ENCODE results near the gene MMP24OS.
"Not testable (repeated sequence)": the region's sequence is repeated elsewhere in the genome, so short reads cannot be mapped to it uniquely, and the experiment has no call there.

MMP24OS gene

DNA sequence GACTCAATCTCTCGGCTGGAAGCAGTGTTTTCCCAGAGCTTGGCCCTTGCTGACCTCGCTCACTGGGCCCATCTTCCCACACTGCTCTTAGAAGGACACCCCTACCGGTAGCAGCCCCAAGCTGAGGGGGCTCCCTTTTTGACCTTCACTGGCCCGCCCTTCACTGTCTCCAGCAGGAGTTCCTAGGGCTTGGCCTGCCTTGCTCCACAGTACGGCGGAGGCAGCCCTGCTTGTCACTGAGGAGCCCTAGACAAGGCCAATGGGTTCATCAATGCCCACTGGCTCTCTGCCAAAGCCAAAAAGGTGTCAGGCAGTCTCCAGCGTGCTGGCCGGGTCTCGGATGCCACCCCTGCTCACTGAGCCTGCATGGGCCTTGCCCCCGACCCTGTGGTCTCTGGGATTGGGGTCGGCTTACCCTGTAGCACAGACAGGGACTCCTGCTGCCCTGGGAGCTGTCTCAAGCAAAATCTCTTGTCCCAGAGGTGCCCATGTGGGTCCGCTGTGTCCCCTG is 2.1 kb downstream of the MMP24OS start:
- DNase-seq (ENCODE audit: low read depth) = no peak

DNA sequence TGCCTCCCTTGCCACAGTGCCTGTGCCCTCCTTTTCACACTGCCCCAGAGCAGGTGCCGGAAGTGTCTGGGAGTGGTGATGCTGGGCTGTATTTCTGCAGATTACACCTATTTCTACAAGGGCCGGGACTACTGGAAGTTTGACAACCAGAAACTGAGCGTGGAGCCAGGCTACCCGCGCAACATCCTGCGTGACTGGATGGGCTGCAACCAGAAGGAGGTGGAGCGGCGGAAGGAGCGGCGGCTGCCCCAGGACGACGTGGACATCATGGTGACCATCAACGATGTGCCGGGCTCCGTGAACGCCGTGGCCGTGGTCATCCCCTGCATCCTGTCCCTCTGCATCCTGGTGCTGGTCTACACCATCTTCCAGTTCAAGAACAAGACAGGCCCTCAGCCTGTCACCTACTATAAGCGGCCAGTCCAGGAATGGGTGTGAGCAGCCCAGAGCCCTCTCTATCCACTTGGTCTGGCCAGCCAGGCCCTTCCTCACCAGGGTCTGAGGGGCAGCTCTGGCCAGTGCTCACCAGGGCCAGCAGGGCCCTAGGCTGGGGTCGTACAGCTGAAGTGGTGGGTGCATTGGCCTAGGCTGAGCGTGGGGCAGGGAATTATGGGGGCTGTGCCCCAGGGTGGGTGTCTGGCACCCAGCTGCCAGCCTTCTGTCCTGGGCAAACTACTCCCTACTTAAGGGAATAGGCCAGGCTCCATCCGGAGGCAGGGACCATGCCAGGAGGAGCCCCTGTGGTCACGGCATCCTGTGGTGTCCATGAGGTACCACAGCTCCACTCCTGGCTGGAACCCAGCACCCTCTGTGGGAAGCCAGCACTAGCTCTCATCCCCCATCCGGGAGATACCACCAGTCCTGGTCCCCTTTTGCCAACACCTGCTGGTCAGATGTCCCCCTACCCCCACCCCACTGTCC is 3.5 kb downstream of the MMP24OS start:
- DNase-seq (ENCODE audit: low read depth) = no peak

DNA sequence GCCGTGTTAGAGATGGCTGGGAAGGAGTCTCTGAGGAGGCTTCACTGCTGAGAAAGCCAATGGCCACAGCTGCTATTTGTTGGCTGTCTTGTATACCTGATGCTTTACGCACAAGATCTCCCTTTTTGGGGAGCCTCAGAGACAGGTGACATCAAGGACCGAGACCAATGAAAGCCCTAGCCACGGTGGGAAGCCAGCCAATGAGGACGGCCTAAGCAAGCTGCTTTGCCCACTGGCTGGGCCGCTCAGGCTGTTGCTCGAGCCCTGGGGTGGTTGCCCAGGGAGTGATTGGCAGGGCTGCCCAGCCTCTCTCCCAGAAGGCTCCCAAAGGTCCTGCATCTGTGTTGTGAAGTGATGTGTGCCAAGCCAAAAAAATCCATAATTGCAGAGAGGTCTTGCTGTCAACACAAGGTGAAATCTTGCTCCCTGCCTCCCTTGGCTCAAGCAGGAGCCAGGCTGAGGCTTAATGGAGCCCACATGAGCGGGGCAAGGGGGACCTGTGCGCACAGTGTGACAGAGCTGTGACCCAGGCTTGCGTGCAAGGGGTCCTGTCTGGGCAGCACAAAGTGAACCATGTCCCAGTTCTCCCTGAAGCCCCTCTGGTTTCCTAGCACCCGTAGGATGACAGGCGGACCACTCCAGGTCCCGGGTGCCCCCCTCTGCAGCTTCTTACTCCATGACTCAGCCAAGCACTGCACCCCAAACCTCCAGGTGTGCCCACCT is 4.3 kb downstream of the MMP24OS start:
- no peak for DNase-seq (ENCODE audit: low read depth)

DNA sequence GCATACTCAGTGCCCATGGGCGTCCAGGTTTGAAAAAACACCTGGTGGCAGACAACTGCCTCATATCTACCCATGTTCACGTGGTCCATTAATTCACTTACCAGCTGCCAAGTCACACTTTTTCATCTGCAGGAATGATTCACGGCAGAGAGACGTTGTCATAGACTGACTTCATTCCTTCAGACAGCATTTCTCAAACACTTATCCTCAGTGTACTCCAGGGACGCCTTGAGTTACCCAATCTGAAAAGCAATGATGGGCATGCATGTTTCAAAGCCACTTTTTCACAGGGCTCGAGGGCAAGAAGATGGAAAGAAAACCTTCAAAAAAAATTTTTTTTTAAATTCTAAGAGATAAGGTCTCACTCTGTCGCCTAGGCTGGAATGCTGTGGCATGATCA is 6.0 kb downstream of the MMP24OS start:
- no peak for DNase-seq (ENCODE audit: low read depth)

DNA sequence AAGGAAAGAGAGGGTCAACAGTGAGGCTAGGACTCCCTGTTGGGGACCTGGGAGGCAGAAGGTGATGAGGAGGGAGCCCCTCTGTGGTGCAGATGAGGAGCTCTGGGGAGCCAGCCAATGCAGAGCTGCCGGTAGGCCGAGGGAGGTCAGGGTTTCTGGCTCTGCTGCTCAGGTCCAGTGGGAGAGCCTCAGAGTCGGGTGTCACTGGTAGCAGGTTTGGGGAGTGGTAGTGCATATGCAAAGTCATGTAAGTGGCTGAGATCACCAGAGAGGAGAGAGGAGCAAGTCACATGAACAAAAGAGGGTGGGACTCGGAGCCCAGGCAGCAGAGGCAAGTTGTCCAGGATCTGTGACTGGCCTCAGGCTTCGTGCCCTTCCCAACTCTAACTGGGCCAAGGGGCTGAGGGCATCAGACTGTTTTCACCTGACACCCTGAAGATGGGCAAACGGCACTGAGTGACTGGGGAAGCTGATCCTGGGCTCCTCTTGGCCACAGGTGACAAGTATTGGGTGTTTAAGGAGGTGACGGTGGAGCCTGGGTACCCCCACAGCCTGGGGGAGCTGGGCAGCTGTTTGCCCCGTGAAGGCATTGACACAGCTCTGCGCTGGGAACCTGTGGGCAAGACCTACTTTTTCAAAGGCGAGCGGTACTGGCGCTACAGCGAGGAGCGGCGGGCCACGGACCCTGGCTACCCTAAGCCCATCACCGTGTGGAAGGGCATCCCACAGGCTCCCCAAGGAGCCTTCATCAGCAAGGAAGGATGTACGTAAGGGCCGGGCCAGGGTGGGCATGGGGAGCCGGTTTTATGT is 6.6 kb downstream of the MMP24OS start:
- DNase-seq (ENCODE audit: low read depth) = no peak

DNA sequence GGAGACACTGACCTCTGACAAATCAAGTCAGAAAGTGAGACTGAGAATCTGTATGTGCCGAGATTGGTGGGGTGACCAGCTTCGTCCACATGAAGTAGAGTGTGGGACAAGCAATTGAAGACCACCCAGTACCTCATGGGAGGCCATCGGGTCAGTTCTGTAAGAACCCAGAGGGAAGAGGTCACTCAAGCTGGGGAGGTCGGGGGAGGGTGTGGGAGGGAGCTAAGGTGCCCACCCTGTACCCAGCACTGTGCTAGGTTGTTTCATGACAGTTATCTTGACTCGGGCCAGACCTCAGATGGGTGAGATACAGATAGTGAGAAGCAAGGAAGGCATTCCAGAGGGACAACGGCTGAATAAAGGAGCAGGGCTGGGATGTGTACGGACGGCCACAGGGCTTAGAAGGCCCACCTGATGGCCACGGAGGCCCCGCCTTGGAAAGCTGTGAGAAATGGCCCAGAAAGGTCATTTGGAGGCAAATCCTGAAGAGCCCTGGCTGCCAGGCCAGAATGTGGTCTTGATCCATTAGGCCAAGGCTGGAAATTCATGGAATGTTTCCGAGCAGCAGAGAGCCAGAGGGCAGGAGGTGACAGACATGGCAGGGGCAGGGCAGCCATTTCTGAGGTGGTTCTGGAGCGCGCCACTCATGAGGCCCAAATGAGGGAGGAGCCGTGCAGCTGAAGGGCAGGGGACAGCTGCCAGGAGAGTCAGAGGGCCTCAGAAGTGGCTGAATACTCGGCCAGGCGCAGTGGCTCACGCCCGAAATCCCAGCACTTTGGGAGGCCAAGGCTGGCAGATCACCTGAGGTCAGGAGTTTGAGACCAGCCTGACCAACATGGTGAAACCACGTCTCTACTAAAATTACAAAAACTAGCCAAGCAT is 7.7 kb downstream of the MMP24OS start:
- no peak for DNase-seq (ENCODE audit: low read depth)

DNA sequence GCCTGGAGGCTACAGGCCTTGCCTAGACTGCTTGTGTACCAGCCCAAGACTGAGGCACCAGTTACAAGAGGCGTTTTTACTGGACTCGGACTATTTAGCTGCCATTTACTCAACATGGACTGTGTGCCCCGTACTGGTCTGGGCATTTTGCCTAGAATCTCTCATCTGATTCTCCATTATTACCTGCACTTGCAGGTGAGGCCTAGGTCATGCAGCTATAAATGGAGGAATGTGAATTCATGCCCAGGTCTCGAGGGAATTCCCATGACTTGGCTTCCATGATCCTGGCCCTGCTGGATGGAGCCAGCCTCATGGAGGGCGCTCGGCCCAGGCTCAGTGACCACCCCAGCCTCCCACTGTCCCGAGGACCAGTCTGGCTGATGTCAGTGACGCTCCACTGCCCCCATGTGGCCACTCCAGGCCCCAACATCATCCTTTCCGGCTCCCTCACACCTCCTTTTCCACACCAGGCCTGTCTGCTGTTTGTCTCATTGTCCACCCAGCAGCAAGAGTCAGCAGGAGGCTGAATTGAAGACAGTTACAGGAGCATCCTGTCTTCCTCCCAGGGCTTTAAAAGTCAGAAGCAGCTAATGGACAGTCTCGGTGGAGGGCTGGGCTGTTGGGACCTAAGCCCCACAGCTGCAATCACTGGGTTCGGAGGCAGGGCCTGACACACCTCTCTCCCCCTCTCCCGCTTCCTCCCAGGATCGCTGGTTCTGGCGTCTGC is 8.7 kb downstream of the MMP24OS start:
- no peak for DNase-seq (ENCODE audit: low read depth)

DNA sequence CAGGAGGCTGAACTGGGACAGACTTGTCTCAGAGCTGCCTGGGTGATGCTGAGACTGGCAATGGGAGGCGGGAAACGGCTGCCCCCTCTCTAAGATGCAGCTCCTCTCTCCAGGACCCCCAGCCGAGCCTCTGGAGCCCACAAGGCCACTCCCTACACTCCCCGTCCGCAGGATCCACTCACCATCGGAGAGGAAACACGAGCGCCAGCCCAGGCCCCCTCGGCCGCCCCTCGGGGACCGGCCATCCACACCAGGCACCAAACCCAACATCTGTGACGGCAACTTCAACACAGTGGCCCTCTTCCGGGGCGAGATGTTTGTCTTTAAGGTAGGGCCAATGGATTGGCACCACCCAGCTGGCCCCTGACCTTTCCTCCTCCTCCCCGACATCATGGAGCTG is 10.8 kb downstream of the MMP24OS start:
- no peak for DNase-seq (ENCODE audit: low read depth)

DNA sequence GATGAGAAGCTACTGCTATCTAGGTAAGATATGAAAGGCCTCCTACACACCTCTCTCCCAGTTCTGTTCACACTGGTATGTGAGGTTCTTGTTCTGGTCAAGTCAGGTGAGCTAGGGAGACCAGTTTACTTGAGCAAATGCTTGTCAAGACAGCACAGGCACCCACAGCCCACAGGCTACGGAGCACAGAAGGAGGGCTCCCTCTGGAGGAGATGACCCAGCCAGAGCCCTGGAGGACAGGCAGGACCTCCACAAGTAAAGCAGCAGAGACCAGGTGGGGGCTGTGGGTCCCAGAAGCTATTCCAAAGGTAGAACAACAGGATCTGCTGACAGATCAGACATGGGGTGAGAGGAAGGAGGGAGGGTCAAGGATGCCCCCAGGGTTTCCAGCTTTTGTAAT is 13.2 kb downstream of the MMP24OS start:
- no peak for DNase-seq (ENCODE audit: low read depth)

DNA sequence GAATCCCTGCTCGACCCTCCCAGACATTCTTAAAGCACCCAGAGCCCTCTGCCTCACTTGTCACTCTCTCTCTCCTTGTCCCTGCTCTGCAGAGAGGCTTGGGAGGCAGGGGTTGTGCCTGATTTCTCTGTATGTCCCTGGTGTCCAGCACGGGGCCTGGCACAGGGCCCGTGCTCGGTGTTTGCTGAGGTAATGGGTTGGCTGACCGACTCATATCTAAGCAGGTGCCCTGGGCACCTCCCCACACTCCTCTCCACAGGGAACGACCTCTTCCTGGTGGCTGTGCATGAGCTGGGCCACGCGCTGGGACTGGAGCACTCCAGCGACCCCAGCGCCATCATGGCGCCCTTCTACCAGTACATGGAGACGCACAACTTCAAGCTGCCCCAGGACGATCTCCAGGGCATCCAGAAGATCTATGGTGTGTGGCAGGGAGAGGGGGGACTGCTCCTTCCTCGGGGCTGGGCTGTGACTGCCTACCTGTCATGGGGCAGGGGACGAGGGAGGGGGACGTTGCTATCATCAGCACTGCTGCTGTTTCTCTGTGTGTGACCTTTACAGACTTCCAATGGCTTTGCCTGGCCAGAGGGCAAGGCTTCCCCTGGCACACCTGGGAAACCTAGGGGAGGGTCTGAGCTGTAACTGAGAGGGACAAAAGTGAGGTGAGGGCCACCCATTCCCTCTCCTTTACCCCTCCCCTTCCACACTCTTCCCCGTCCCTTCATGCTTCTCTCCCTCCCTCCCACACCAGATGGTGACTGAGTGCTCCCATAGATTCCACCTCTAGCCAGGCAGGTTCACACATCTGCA is 14.2 kb downstream of the MMP24OS start:
- no peak for DNase-seq (ENCODE audit: low read depth)

DNA sequence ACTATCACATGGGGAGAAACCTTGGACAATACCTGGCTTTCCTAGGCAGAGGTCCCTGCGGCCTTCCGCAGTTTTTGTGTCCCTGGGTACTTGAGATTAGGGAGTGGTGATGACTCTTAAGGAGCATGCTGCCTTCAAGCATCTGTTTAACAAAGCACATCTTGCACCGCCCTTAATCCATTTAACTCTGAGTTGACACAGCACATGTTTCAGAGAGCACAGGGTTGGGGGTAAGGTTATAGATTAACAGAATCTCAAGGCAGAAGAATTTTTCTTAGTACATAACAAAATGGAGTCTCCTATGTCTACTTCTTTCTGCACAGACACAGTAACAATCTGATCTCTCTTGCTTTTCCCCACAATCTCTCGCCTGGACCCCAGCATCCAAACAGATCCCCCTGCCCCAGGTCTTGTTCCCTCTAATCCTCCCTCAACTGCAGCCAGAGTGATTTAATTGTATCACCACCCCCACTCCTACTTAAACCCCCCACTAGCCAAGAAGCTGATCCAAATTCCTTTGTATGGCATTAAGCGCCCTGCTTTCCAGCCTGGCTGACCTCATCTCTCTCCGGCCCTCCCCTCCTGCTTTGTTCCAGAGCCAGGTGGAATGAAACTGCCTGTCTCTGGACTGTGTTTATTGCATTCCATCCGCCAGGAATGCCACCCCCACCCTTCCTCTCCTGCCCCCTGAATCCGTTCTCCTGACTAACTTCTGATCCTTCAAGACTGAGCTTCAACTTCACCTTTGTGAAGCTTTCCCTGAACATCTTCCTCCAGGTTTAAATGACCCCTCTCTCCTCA is 15.0 kb downstream of the MMP24OS start:
- DNase-seq (ENCODE audit: low read depth) = not testable (repeated sequence)

DNA sequence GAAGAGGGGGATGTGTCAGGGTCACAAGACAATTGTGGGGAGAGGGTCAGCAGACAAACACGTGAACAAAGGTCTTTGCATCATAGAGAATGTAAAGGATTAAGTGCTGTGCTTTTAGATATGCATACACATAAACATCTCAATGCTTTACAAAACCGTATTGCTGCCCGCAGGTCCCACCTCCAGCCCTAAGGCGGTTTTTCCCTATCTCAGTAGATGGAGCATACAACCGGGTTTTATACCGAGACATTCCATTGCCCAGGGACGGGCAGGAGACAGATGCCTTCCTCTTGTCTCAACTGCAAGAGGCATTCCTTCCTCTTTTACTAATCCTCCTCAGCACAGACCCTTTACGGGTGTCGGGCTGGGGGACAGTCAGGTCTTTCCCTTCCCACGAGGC is 15.6 kb downstream of the MMP24OS start:
- DNase-seq (ENCODE audit: low read depth) = not testable (repeated sequence)

DNA sequence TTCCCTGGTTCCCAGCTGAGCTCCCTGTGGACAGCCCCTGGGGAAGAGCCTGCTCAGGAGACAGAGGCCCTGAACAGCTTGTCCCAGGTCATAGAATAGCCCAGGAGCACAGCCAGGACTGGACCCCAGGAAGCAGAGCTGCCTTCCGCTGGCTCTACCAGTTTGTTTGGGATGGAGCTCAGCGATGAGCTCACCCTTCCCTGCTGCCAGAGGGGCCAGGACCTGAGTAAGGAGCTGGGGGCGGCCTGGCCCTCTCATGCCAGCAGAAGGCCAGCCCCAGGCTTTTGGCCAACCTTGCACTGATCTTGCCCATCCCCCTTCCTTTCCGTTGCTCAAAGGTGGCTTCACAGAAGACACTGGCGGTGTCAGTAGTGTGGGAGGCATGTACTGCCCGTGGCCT is 17.5 kb downstream of the MMP24OS start:
- no peak for DNase-seq (ENCODE audit: low read depth)

DNA sequence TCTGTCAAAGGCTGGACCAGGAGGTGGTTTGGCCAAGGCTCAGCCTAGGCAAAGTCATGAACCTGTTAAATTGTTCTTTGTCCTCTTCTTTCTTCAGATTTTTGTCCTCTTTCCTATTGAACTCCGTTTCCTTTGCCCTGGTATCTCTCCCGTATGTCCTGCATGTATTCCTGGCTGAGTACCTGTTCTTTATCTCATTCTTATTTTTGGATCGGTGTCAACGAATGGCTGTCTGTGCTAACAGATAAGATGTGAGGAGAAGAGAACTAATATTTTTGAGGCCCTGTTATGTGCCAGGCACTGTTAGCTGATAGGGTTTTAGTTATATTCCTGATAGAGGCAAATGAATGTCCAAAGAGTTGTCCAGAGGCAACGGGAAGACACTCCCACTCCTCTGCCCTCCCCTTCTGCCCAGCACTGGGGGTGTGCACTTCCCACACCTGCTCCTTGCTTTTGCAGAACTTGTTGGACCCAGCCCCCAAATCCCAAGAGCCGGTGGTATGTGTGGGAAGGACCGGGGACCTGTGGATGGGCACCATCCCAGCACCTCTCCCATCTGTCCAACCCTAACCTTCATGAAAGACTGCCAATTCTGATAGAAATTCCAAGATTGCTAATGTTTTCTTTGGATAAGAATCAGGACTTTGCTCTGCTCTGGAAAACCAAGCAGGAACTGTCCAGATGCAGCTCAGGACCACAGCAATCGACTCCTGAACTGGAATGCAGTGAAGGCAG is 20.6 kb downstream of the MMP24OS start:
- no peak for DNase-seq (ENCODE audit: low read depth)

DNA sequence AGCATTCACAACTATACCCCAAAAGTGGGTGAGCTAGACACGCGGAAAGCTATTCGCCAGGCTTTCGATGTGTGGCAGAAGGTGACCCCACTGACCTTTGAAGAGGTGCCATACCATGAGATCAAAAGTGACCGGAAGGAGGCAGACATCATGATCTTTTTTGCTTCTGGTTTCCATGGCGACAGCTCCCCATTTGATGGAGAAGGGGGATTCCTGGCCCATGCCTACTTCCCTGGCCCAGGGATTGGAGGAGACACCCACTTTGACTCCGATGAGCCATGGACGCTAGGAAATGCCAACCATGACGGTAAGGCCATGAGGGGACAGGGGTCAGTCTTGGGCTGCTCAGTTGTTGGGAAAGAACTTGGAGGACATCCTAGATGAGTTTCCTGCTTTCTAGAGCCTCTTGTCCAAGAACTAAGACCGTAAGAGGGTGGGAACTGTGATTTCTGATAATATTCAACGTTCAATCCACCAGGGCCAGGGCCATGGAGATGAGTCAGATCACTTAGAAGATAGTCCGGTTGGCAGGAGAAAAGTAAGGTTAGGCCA is 23.4 kb downstream of the MMP24OS start:
- no peak for DNase-seq (ENCODE audit: low read depth)

DNA sequence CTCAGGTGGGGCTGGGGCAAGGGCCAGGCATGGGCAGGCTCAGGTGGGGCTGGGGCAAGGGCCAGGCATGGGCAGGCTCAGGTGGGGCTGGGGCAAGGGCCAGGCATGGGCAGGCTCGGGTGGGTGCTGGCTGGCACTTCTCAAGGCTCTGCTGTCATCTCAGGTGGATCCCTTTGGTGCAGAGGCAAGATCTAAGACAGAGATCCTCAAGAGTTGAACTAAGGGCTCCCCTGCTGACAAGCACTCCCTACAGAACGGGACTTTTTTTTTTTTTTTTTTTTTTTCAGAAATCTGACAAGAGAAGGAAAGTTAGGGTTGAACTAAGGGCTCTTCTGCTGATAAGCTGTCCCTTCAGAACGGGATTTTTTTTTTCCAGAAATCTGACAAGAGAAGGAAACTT is 24.9 kb downstream of the MMP24OS start:
- no peak for DNase-seq (ENCODE audit: low read depth)

DNA sequence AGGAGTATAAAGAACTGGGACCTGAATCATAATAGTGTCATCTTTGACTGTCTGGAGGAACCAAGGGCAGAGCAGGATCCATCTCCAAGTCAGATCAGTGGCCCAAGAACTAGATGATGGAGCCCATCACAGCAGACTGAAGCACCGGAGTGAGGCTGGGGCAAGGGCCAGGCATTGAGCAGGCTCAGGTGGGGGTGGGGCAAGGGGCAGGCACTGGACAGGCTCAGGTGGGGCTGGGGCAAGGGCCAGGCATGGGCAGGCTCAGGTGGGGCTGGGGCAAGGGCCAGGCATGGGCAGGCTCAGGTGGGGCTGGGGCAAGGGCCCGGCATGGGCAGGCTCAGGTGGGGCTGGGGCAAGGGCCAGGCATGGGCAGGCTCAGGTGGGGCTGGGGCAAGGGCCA is 25.3 kb downstream of the MMP24OS start:
- not testable (repeated sequence) for DNase-seq (ENCODE audit: low read depth)

DNA sequence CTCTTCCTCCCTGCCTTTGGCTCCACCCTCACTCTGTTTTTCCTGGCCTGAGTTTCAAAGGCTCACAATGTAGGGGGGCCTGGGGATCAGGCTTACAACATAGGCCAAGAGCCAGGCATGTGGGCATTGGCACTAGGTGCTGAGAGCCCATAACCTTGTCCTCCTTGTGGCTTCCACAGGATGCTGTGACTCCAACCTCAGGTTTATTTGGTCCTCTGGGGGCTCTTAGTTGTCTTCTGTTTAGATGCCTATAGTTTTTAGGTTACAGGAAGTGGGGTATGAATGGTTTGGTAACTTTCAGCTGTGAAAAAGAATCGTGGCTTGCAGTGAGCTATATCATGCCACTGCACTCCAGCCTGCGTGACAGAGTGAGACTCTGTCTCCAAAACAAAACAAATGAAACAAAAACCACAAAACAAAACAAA is 25.9 kb downstream of the MMP24OS start:
- DNase-seq (ENCODE audit: low read depth) = no peak
